Right renal pelvis (tissue), 4 donors: ENCODE measurements around the gene MYO1D. TPM values are rescaled to one million over a fixed set of nuclear protein-coding genes. Genes with fewer than 3 reads are reported as not detected.
"Not testable (repeated sequence)": the region's sequence is repeated elsewhere in the genome, so short reads cannot be mapped to it uniquely, and the experiment has no call there.

Experiments
- DNase-seq, 4 donors: peaks; one replicate each; pipeline ENCODE4 v3.0.0-alpha.2; 2013; ENCODE audit warnings: low read depth in 4 of 4, low spot score in 3 of 4, missing footprints in 1 of 4
- polyA plus RNA-seq, 4 donors: library from polyadenylated mRNA; unstranded; fragments of 120-200 nt; gene quantifications; one replicate each; pipeline ENCODE4 v1.2.1, GENCODE V29; 2013; ENCODE audit not compliant: insufficient read length in 4 of 4

MYO1D gene
- polyA plus RNA-seq, 4 donors, result 28.6 to 33.3 (median 29.4) TPM

- DNase-seq, result not testable (repeated sequence)
These were observed 54.7 kb downstream of the MYO1D start for GRCh38 chr17:32821987-32822934.

- no peak for DNase-seq
These were observed 56.5 kb downstream of the MYO1D start for GRCh38 chr17:32820440-32820839.

DNA sequence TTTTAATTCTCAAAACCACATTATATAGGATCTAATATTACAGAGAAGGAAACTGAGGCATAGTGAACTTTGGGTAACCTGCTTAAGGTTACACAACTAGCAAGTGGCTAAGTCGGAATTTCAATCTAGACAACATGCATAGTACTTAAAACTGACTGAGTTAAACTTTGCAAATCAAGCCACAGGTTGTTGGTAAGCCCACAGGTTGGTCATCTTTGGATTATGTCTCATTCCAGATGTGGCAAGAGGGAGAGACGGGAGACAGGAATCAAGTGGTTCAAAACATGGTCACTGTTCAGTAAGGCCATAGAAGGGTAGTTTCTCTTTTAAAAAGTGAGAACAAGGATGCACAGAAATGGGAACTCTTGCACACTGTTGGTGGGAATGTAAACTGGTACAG is 57.1 kb downstream of the MYO1D start:
- no peak for DNase-seq

- no peak for DNase-seq
These were observed 57.9 kb downstream of the MYO1D start for GRCh38 chr17:32819035-32819434.

- DNase-seq, result no peak
These were observed 61.5 kb downstream of the MYO1D start for GRCh38 chr17:32815460-32815859.

GRCh38 chr17:32814836-32815235 is 62.1 kb downstream of the MYO1D start:
- no peak for DNase-seq

DNA sequence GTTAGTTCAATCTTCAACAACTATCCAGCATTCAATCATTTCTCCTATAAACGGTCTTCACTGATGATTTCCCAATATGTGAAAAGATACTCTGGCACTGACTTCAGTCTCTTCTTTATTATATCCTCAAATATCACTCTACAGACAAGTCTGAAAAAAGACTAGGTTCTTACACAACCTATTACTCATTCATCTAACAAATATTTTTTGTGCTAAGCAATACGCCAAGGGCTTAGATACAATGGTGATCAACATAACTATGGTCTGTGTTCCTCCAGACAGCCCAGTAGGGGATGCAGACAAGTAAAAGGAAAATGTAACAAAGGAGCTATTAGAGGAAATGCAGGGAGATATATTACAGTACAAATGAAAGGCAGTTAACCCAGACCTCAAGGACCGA is 63.9 kb downstream of the MYO1D start:
- no peak for DNase-seq

GRCh38 chr17:32810690-32811089 is 66.2 kb downstream of the MYO1D start:
- DNase-seq, result no peak

GRCh38 chr17:32807577-32807976 is 69.3 kb downstream of the MYO1D start:
- no peak for DNase-seq

GRCh38 chr17:32806646-32807045 is 70.3 kb downstream of the MYO1D start:
- no peak for DNase-seq

DNA sequence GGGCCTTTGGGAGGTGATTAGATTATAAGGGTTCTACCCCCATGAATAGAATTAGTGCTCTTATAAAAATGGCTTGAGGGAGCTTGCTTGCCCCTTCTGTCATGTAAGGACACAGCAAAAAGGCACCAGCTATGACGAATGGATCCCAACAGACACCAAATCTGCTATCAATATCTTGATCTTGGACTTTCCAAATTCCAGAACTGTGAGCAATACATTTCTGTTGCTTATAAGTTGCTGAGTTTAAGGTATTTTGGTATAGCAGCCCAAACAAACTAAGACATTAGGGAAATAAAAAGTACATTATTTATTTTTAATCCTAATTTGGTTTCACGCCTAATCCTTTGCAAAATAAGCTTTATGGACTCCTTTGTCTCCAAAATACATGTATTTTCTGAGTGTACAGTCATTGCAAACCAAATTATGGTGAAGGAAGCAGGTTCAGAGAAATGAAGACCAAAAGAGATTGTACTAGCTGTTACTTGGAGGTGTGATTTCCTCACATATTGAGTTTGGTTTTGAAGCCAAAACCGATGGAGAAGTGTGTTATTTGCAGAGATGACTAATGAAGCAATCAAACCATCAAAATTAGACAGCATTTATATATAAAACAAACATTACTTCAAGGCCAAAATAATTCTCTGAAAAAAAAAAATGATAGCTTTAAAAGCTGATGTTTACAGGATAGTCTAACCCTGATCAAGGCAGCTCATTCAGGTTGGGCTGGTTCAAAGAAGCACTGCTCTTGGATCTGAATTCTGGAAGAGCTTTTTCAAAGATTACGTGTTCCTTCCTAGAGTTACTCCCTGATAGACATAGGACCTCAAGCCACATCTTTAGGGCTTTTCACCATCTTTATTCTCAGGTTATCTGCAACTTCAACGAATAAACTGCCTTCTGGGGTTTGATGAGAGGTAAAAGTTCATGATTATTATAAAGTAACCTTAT is 71.6 kb downstream of the MYO1D start:
- DNase-seq, result no peak

GRCh38 chr17:32803544-32803943 is 73.4 kb downstream of the MYO1D start:
- no peak for DNase-seq

GRCh38 chr17:32802306-32802705 is 74.6 kb downstream of the MYO1D start:
- no peak for DNase-seq

GRCh38 chr17:32801641-32802040 is 75.3 kb downstream of the MYO1D start:
- DNase-seq, result no peak

- no peak for DNase-seq
These were observed 75.7 kb downstream of the MYO1D start for GRCh38 chr17:32801193-32801592.

DNA sequence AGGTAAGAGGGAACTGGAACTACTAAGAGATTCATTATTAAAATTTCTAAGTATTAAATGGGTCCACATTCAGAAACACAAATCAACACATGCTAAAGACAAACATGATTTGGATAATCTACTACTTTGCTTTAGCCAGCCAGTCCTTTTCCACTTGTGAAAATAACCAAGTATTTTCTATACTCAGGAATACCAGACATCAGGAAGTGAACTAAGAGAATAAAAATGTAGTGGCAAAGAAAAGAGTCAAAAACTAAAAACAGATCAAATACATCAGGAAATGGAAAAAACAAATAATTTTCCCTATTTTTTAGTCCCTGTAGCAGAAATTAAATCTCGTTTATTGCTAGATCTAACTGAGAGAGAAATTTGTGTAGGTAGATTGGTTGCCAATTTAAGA is 78.0 kb downstream of the MYO1D start:
- DNase-seq, result no peak

- no peak for DNase-seq
These were observed 81.5 kb downstream of the MYO1D start for GRCh38 chr17:32795339-32795979.

- no peak for DNase-seq
These were observed 82.2 kb downstream of the MYO1D start for GRCh38 chr17:32794533-32795246.

- DNase-seq, result no peak
These were observed 83.1 kb downstream of the MYO1D start for GRCh38 chr17:32793841-32794240.

DNA sequence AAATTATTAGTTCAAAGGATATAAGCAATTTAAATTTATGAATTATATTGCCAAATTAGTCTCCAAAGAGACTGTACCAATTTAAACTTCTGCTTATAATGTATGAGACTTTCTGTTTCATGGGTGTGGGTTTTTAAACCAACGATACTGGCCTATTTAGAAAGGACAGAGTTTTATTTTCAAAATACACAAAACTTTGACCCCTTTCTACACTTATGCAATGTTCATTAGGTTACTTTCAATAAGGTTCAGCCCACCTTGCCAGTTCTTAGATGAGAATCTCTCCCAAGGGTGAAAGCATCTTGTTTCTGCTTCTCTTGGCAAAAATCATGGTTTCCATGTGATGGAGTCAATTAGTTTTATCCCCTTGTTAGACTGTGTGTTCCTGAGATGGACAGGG is 84.7 kb downstream of the MYO1D start:
- DNase-seq, result no peak
